Measurements from ENCODE around the gene AGO4.
A peak's percentile ranks its signal among the peaks of the same experiment; 100 is the strongest.
"Not testable (repeated sequence)": the region's sequence is repeated elsewhere in the genome, so short reads cannot be mapped to it uniquely, and the experiment has no call there.

The AGO4 gene

GRCh38 chr1:35807614-35808449 is at the start of gene AGO4:
TSS of gene AGO4 (plus strand) at chr1:35808016. CDS start at chr1:35808417, 401 bp downstream.
- peak; percentile 25 for DNase-seq (ENCODE audit: low spot score)

- no peak for DNase-seq (ENCODE audit: low spot score)
Observed at GRCh38 chr1:35762141-35762540, 45.7 kb upstream of the AGO4 start.

GRCh38 chr1:35763201-35763600 is 44.6 kb upstream of the AGO4 start:
- no peak for DNase-seq (ENCODE audit: low spot score)

- no peak for DNase-seq (ENCODE audit: low spot score)
Observed at GRCh38 chr1:35764283-35764682, 43.5 kb upstream of the AGO4 start.

- DNase-seq (ENCODE audit: low spot score), result peak; percentile 1
Observed at GRCh38 chr1:35768350-35769187, 39.2 kb upstream of the AGO4 start.

- DNase-seq (ENCODE audit: low spot score), result peak; percentile 82
Observed at GRCh38 chr1:35769188-35769758, 38.5 kb upstream of the AGO4 start.

- no peak for DNase-seq (ENCODE audit: low spot score)
Observed at GRCh38 chr1:35773711-35774110, 34.1 kb upstream of the AGO4 start.

- DNase-seq (ENCODE audit: low spot score), result not testable (repeated sequence)
Observed at GRCh38 chr1:35776172-35776571, 31.6 kb upstream of the AGO4 start.

- DNase-seq (ENCODE audit: low spot score), result no peak
Observed at GRCh38 chr1:35777109-35777508, 30.7 kb upstream of the AGO4 start.

GRCh38 chr1:35783055-35783583 is 24.7 kb upstream of the AGO4 start:
- DNase-seq (ENCODE audit: low spot score), result no peak

GRCh38 chr1:35784364-35784763 is 23.5 kb upstream of the AGO4 start:
- not testable (repeated sequence) for DNase-seq (ENCODE audit: low spot score)

- DNase-seq (ENCODE audit: low spot score), result no peak
Observed at GRCh38 chr1:35788139-35788538, 19.7 kb upstream of the AGO4 start.

- no peak for DNase-seq (ENCODE audit: low spot score)
Observed at GRCh38 chr1:35790670-35791069, 17.1 kb upstream of the AGO4 start.

GRCh38 chr1:35795295-35795694 is 12.5 kb upstream of the AGO4 start:
- no peak for DNase-seq (ENCODE audit: low spot score)

GRCh38 chr1:35797380-35797779 is 10.4 kb upstream of the AGO4 start:
- no peak for DNase-seq (ENCODE audit: low spot score)

- not testable (repeated sequence) for DNase-seq (ENCODE audit: low spot score)
Observed at GRCh38 chr1:35798019-35798418, 9.8 kb upstream of the AGO4 start.

GRCh38 chr1:35800167-35800887 is 7.5 kb upstream of the AGO4 start:
- DNase-seq (ENCODE audit: low spot score), result not testable (repeated sequence)

GRCh38 chr1:35808450-35809113 is 766 bp downstream of the AGO4 start:
- DNase-seq (ENCODE audit: low spot score), result peak; percentile 27

GRCh38 chr1:35809114-35810095 is 1.6 kb downstream of the AGO4 start:
- no peak for DNase-seq (ENCODE audit: low spot score)

All from LoVo (cell line).